CD4-positive, alpha-beta T cell treated with Interleukin-6 for 4 hours (primary cell): ENCODE data around the gene MDK.

Experiments
- DNase-seq: peaks from one replicate; pipeline ENCODE4 v3.0.0-alpha.2; 2020; ENCODE audit warnings: mixed read lengths

The MDK gene

DNA sequence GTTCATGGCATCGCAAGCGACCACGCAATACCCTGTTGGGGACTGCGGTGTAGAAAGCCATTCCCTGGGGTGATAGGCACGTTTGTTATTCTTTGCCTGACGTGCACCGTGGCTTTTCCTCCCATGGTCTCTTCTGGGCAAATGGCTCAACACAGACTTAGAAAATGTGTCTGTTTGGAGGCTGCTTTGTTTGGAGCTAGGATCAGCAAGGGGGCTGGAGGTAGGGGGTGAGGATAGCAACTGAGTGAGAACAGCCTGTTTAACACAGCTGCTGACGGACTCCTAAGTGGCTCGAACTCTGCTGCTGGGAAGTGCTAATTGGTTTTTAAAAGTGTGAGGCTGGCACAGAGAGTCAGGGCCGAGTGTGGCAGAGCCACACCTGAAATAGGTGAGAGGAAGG is 26.2 kb downstream of the MDK start:
- no peak for DNase-seq

DNA sequence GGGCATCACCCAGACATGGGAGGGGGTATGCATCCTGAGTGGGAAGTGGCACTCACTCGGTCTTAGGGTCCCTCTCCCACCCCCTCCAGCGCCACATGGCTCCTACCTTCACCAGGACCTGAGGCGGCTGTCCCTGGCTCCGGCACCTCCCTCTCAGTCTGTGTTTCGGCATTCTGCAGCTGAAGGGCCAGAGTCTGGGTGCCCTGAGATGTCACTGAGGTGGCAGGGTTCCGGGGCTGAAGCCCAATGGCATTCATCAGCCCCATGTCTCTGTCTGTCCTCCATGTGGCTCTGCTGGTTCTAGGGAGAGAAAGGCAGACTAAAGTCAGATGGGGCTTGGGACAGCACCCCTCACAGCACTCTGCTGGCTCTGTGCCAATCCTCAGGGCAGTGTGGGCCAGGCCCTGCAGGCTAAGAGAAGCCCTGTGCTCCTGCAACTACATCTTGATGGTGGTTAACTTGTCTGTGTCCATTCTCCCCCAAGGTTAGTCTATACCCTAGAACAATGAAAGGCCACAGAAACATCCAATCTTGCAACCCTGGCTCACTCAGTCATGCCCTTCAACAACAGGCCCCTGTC is 27.0 kb downstream of the MDK start:
- DNase-seq = no peak

DNA sequence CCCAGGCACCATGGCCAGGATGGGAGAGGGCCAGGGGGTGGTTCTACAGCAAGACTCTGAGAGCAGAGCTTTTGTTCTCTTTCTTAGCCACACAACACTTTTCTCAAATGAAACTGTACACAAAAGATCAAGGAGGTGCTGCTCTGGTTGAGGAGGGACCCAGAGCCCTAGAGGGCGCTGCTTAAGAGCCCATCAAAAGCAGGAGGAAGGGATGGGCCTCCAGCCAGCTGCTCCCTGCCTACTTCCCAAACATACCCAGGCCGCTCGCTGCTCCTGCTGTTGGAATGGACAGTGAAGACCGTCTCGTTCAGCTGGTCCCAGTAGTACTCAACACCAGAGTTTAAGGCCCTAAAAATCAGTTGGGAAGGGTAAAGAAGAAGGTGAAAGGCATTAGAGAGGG is 28.6 kb downstream of the MDK start:
- DNase-seq = no peak

DNA sequence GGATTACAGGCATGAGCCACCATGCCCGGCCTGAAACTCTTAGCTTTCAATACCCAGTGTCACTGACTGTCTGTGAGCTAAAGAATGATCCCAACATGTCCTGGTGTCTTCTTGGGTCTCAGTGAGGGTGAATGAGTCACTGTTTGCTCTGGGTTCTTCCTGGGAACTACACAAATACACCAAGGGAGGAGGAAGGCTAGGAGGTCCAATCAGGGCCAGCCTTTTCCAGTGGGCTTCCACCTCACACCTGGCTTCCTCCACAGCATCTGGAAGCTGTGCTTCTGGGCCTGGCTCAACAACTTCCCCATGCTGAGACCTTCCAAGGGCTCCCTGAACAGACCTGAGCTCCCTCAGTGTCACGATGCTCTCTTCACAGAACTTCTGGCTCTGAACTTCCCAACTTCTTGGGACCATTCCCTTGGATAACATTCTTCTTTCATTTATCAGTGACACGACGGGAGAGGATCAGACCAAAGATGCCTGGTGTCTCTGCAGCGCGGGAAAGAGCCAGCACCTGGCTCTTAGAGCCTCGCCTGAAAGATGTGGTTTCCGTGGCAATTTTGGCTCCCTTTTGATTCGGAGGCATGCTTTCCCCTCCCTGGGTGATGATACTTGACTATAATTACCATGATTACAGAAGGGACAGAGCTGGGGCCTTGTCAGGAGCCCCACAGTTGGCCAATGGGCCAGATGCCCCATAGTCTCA is 32.4 kb downstream of the MDK start:
- no peak for DNase-seq

DNA sequence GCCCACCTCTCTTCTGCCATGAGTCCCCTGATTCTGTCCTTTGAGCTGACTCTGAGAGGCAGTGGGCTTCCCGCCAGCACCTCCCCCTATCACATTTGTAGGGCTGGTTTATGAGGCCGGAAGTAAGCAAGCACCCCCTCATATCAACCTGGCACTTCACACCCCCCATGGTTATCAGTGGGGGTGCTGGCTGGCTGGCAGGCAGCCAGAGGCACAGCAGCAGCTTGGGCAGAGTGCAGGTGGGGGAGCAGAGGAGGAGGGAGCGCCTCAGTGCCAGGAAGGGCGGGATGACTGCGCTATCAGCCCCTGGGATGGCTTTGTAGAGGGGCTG is 33.0 kb downstream of the MDK start:
- DNase-seq = peak; percentile 3

DNA sequence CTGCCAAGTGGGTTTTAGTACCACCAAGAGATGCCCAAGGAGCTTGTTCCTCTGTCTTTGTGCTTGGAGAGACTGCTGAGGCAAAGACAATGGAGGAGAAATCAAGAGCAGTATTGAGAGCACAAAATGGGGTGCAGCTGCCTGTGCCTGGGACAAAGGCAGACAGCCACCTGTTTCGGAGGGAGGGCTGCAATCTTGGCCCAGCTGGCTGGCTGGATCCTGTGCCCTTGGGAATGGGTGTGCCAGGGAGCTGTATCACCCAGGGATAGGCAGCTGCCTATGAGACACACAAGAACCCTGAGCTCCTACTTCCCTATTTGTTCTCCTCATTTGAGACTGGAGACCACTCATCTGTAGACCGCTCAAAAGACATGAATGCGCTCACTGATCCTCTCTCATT is 33.4 kb downstream of the MDK start:
- no peak for DNase-seq

DNA sequence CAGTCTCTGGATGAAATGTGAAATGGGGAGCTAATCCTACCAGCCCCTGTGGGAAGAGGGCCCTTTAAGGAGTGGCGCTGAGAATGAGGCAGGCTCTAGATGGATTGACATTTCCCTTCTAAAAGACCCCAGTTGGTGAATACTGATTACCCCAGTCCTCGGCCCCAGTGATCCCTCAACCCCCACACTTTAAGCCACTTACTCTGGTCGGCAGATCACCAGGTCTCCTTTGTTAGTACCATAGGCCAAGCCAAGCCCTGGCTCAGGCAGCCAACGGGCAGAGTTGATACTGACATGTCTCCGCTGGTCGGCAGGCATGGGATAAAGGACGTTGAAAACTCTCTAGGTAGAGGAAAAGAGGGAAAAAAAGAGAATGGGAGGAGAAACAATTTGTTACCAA is 36.2 kb downstream of the MDK start:
- DNase-seq = no peak

DNA sequence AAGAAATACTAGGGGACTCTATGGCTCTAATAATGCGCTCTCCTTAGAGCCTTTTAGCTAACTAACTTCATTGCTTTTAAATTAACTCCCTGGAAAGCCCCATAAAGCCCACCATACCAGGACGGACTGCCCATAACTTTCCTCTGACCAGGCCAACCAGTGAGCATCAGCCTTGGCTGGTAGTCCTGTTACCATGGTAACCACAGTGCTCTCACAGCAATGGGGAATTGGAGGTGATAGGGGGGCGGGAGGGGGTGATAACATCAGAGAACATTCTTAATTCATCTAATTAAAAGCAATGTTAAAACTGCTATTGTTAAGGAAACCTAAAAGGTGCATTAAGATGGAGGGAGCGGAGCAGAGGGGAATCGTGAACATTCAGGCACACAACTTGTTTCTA is 37.3 kb downstream of the MDK start:
- DNase-seq = no peak

DNA sequence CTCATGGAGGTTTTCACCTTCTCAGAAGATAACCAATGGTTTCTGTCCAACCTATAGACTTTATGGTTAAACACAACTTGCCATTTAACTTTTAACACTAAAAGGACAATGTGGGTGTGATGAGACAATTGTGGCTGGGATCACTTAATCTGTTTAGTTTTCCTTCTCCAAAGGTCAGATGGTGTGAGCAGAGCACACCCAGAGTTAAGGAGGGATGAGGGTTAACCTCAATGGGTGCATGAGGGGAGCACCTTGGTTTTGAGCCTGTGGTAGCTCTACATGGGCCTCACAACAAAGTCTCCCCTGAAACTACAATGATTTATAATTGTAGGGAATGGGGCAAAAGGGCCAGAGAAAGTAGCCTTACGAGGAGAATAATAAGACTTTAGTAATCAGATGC is 39.0 kb downstream of the MDK start:
- no peak for DNase-seq

DNA sequence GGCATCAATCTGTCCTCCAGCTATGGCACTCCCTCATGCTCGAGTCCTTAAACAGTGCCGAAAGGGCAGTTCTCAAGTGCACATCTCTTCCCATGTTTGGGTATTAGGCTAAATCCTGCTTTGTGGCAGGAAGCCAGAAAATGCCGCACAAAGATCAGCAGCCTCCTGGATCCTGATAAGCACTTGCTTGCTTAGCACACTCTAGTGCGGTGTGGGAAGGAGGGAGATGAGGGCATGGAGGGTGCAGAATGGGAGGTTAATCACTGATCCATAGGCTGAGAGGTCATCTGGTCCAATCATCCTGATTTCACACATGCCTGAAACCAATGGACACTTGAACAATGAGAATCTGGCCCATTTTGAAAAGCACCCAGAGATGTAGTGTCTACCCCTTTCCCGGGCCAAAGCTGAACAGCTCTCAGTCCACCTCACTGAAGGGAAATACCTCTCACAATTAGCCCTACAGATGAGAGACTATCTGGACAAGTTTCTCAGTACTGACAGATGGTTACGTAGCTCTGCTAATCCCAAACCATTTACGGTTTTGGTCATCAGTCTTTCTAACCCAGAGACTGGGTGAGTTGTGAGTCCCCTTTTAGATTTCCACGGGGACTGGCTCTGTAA is 39.9 kb downstream of the MDK start:
- no peak for DNase-seq

DNA sequence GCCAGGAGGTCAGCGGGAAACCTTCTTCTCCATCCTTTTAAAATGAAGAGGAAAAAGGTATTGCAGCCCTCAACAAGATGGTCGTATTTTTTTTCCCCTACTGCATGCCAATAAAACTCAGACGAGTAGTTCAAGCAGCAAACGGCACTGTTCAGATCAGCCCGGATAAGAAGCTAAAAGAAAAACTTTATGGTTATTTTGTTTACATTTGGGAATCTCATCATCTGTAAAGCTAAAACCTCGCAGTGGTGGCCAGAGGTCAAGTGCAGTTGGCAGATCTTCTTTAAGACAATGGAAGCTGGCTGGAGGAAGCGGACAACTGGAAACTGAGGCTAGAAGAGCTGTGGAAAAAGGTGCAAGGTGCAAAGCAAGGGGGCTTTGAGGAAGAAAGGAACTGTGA is 41.1 kb downstream of the MDK start:
- DNase-seq = no peak

DNA sequence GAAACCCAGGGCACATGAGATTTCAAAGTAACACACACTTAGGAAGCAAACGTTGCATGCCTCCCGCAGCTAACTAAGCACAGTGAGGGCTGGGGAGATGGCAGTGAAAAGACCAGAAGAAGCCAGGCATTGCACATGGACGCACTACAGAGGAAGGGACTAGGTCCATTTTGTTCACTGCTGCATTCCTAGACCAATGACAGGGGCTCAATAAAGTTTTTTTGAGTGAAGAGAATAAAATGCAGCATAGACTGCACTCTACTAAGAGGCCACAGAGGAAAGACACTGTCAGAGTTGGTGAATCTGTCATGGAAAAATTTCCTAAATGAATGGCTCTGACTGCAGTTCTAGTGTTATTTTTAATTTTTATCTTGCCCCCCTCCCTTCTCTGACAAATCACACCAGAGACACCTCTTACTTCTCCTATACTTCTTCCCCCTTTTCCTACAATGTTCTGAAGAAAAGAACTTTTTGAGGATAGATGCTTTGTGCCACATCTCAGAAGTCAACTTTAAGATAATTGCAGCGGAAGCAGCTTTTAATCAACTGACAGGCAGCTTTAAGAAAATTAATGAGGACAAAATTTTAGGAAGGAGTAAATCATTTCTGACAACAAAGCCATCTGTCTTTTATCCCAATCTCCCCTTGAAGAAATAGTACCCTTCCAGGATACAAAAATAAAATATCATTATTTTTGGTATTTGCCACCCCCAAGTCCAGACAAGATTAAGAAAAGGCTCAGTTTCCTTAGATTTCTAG is 44.9 kb downstream of the MDK start:
- DNase-seq = no peak

DNA sequence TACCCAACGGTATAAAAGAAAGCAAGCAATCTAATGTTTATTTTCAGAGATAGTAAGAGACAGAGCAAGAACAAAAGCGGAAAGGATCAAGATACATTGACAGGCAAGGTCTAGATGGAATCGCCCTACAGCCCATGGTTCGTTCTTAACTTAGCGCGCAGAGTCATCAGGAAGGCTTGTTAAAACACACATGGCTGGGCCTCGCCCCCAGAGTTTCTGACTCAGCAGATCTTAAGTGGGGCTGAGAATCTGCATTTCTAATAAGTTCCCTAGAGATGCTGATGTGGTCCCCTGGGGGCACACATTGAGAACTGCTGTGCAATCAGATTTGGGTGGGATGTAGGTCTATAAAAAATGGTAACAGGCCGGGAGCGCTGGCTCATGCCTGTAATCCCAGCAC is 45.9 kb downstream of the MDK start:
- DNase-seq = no peak

DNA sequence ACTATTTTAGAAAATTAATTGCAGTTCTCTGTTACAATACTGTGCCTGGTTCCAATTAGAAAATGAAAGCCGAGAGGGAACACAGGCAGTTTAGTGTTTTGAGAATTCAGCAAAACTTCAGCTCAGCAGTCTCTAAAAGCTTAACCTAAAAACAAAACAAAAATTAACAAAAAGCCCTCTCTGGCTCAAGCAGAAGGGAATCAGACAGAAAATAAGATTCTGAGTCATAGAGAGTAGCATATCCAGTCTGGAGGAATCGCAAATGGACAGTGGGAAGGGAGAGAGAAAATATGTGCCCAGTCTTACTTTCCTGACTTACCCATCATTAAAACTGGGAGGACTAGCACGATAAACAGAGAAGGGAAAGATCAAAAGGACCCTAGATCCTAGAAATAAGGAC is 48.2 kb downstream of the MDK start:
- DNase-seq = no peak

DNA sequence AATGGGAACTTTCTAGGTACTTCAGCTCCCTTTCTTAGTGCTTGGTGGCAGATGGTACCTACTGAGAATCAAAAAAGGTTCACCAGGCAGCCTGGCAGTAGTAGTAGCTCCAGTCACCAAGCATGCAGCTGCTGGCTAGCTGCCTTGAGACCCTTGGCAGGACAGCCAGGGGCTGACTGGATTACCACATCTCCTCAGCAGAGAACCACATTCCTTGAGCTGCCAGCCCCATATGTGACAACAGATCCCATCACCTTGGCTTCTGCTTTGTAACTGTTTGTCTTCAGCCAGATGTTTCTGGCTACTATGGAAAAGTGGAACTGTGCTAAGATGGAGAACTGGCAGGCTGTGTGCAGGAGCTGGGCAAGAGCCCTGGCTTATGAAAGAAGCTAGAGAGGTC is 49.7 kb downstream of the MDK start:
- DNase-seq = no peak
